ENCODE measurements around the gene HSPB1. TPM values are rescaled to one million over a fixed set of nuclear protein-coding genes. Genes with fewer than 3 reads are reported as not detected.
A peak's percentile ranks its signal among the peaks of the same experiment; 100 is the strongest.
"Not testable (repeated sequence)": the region's sequence is repeated elsewhere in the genome, so short reads cannot be mapped to it uniquely, and the experiment has no call there.

HSPB1 gene
- total and polyA plus RNA-seq, 12 donors: 1,266 to 6,886 (median 2,108) TPM

- TF ChIP-seq, protein P1, sequence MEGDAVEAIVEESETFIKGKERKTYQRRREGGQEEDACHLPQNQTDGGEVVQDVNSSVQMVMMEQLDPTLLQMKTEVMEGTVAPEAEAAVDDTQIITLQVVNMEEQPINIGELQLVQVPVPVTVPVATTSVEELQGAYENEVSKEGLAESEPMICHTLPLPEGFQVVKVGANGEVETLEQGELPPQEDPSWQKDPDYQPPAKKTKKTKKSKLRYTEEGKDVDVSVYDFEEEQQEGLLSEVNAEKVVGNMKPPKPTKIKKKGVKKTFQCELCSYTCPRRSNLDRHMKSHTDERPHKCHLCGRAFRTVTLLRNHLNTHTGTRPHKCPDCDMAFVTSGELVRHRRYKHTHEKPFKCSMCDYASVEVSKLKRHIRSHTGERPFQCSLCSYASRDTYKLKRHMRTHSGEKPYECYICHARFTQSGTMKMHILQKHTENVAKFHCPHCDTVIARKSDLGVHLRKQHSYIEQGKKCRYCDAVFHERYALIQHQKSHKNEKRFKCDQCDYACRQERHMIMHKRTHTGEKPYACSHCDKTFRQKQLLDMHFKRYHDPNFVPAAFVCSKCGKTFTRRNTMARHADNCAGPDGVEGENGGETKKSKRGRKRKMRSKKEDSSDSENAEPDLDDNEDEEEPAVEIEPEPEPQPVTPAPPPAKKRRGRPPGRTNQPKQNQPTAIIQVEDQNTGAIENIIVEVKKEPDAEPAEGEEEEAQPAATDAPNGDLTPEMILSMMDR (IDR thresholded peaks at IDR 0.05): no peak
- WGBS, 2 donors: 28 to 37% methylated on average over 5 of the region's 5 CpGs
- DNase-seq: no peak
- no peaks in the 10 kb centered on the region for H3K9me3 ChIP-seq
- intact Hi-C loops (cut with DNase I): loop anchor here in 1 of 10 donors (2.0 kb wide), 1 partner anchor 23 kb away; no protein-coding TSS in a partner anchor
- peak overlapping the region in 9 of 10 donors; percentile 6 to 47 (median 39) for H3K4me3 ChIP-seq
- peak; percentile 6 to 38 (median 28) for ATAC-seq
- peaks cover 21 to 54% (median 44%) of the 10 kb centered on the region in 9 donors for H3K4me1 ChIP-seq
- H3K27ac ChIP-seq: peak overlapping the region; percentile 84 to 98 (median 94)
- no peaks in the 10 kb centered on the region for H3K36me3 ChIP-seq
- no peaks in the 10 kb centered on the region for H3K27me3 ChIP-seq
These were observed 10.3 kb upstream of the HSPB1 start for GRCh38 chr7:76292213-76292573.

- Histone ChIP-seq H3K27ac (peak overlapping the region; percentile 84 to 98 (median 94)), H3K4me1 (peaks cover 21 to 54% (median 44%) of the 10 kb centered on the region in 9 donors)
- not testable (repeated sequence) for H3K4me3 ChIP-seq, H3K9me3 ChIP-seq, H3K27me3 ChIP-seq, ATAC-seq, H3K36me3 ChIP-seq, DNase-seq
- 88 to 91% methylated on average over 5 of the region's 5 CpGs for WGBS, 2 donors
- intact Hi-C loops (cut with DNase I): loop anchor here in 1 of 10 donors (2.0 kb wide), 1 partner anchor 22 kb away; no protein-coding TSS in a partner anchor
These were observed 9.6 kb upstream of the HSPB1 start for GRCh38 chr7:76292911-76293310.

- Histone ChIP-seq H3K4me3 (no peak overlapping the region), H3K27me3 (no peaks in the 10 kb centered on the region), H3K4me1 (peaks cover 21 to 54% (median 44%) of the 10 kb centered on the region in 9 donors), H3K9me3 (no peaks in the 10 kb centered on the region), H3K27ac (peak overlapping the region; percentile 84 to 98 (median 94)), H3K36me3 (no peaks in the 10 kb centered on the region)
- intact Hi-C loops (cut with DNase I): loop anchor here in 1 of 10 donors (2.0 kb wide), 1 partner anchor 21 kb away; no protein-coding TSS in a partner anchor
- 83 to 86% methylated on average over 8 of the region's 8 CpGs for WGBS, 2 donors
- DNase-seq: no peak
- ATAC-seq: no peak
- TF ChIP-seq, protein P1 (IDR thresholded peaks at IDR 0.05): no peak
These were observed 9.0 kb upstream of the HSPB1 start for GRCh38 chr7:76293407-76293901.

- H3K4me3 ChIP-seq: peak overlapping the region in 8 of 10 donors; percentile 3 to 48 (median 35)
- H3K4me1 ChIP-seq: peaks cover 21 to 54% (median 44%) of the 10 kb centered on the region in 9 donors
- peak; percentile 97 for DNase-seq
- 12 to 13% methylated on average over 20 of the region's 20 CpGs for WGBS, 2 donors
- H3K36me3 ChIP-seq: no peaks in the 10 kb centered on the region
- no peaks in the 10 kb centered on the region for H3K9me3 ChIP-seq
- TF ChIP-seq, protein P1 (IDR thresholded peaks at IDR 0.05): peak in 1 of 9 donors; percentile 7
- H3K27me3 ChIP-seq: no peaks in the 10 kb centered on the region
- peak overlapping the region; percentile 84 to 98 (median 94) for H3K27ac ChIP-seq
- ATAC-seq: peak; percentile 85 to 91 (median 88)
- intact Hi-C loops (cut with DNase I): loop anchor here in 1 of 10 donors (1.0 kb wide), 1 partner anchor 8 kb away; the partner anchor contains the start of gene HSPB1
These were observed 8.0 kb upstream of the HSPB1 start for GRCh38 chr7:76294344-76295024.
